ENCODE data around the gene RPS21.

DNA sequence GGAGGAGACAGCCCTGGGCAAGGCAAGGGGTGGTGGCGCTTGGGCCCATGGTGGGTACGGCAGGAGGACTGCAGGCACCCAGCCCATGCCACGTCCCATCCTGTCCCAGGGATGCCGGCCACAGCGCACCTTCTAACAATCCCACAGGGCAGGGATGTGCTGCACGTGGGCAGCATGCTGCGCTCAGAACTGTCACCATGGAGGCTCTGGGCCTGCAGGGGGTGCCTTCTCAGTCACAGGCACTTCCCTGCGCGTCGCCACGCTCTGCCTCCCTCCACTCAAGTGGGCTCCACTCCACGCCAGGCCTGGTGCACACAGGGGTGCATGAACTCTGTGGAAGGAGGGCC, 17.8 kb downstream of the RPS21 start:
- TF ChIP-seq, protein P1, sequence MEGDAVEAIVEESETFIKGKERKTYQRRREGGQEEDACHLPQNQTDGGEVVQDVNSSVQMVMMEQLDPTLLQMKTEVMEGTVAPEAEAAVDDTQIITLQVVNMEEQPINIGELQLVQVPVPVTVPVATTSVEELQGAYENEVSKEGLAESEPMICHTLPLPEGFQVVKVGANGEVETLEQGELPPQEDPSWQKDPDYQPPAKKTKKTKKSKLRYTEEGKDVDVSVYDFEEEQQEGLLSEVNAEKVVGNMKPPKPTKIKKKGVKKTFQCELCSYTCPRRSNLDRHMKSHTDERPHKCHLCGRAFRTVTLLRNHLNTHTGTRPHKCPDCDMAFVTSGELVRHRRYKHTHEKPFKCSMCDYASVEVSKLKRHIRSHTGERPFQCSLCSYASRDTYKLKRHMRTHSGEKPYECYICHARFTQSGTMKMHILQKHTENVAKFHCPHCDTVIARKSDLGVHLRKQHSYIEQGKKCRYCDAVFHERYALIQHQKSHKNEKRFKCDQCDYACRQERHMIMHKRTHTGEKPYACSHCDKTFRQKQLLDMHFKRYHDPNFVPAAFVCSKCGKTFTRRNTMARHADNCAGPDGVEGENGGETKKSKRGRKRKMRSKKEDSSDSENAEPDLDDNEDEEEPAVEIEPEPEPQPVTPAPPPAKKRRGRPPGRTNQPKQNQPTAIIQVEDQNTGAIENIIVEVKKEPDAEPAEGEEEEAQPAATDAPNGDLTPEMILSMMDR (IDR thresholded peaks at IDR 0.05; ENCODE audit: borderline replicate concordance, extremely low read depth, low read length, poor library complexity, severe bottlenecking), result peak; percentile 16
- TF ChIP-seq EZH2 (IDR thresholded peaks at IDR 0.05; ENCODE audit: borderline replicate concordance, low read depth, low read length, severe bottlenecking), result no peak
